Endothelial cell of umbilical vein (primary cell): ENCODE data around the gene CCN5. TPM values are rescaled to one million over a fixed set of nuclear protein-coding genes. Genes with fewer than 3 reads are reported as not detected.

Experiments
- BruUV-seq: library from RNA; stranded (reverse); fragments of 400-500 nt; replicated peaks from 2 replicates; lab custom pipeline; 2021; lab: Mats Ljungman, UMichigan
- CTCF ChIA-PET: fragments of 300-600, 350-600 bp; sonication (Branson Sonifier 250); formaldehyde crosslinking; loops from one replicate; lab custom pipeline; 2021; ENCODE audit warnings: antibody characterized with exemption, inconsistent platforms; lab: Charles Lee
- POLR2A ChIA-PET: fragments of 300-600, 350-600 bp; sonication (Branson Sonifier 250); formaldehyde crosslinking; loops from one replicate; lab custom pipeline; 2021; ENCODE audit warnings: antibody characterized with exemption, inconsistent platforms; lab: Charles Lee
- DNase-seq: peaks from one replicate; pipeline ENCODE4 v3.0.0-alpha.2; 2011; ENCODE audit warnings: low read depth, low spot score
- FAIRE-seq: peaks from 2 replicates; lab custom pipeline; 2011; peaks lifted over from hg19 to GRCh38; lab: Jason Lieb, UNC
- H2AFZ ChIP-seq: 2 replicates; pipeline ENCODE4 v1.6.0; 2012; ENCODE audit warnings: low read depth, low read length, control low read depth, inconsistent platforms
- H3K27ac ChIP-seq: 2 replicates; pipeline ENCODE4 v1.5.1; 2011; ENCODE audit warnings: low read depth, mild to moderate bottlenecking, control low read depth, low read length, moderate library complexity; ENCODE audit not compliant: insufficient read depth
- H3K27me3 ChIP-seq, 2 experiments: 2 replicates each; pipeline versions ENCODE4 v1.6.0 to v1.6.1; 2011; ENCODE audit warnings: low read length in 2 of 2, mixed read lengths in 1 of 2; ENCODE audit not compliant: control insufficient read depth in 2 of 2, insufficient read depth in 2 of 2
- H3K36me3 ChIP-seq, 2 experiments: 2 replicates in 1 of 2; 3 replicates in 1 of 2; pipeline ENCODE4 v1.5.1; 2011; ENCODE audit warnings: low read length in 2 of 2, mild to moderate bottlenecking in 1 of 2, moderate library complexity in 1 of 2; ENCODE audit not compliant: control insufficient read depth in 2 of 2, insufficient read depth in 2 of 2; ENCODE audit errors: extremely low read depth in 1 of 2
- H3K4me1 ChIP-seq: 3 replicates; pipeline ENCODE4 v1.5.1; 2011; ENCODE audit warnings: mild to moderate bottlenecking, low read length; ENCODE audit not compliant: control insufficient read depth, insufficient read depth; ENCODE audit errors: extremely low read depth
- H3K4me2 ChIP-seq: 2 replicates; pipeline ENCODE4 v1.6.1; 2011; ENCODE audit warnings: low read length, control low read depth, mixed read lengths; ENCODE audit not compliant: insufficient read depth
- H3K4me3 ChIP-seq, 3 experiments: fragments of 200-600 bp in 1 of 3; sonication (generic), shearing (Covaris generic) in 1 of 3; replicated peaks in 1 of 3; 2 replicates each; pipeline ENCODE4 v1.5.1; 2011 to 2016; ENCODE audit warnings: control low read depth in 3 of 3, low read length in 3 of 3, mild to moderate bottlenecking in 2 of 3, inconsistent platforms in 1 of 3, low read depth in 1 of 3, moderate library complexity in 1 of 3; ENCODE audit not compliant: insufficient read depth in 1 of 3
- H3K79me2 ChIP-seq: 2 replicates; pipeline ENCODE4 v1.6.0; 2012; ENCODE audit warnings: low read length, inconsistent platforms; ENCODE audit not compliant: control insufficient read depth, insufficient read depth
- H3K9ac ChIP-seq: replicated peaks from 2 replicates; pipeline ENCODE3; 2011; ENCODE audit warnings: low read length, control low read depth; ENCODE audit not compliant: insufficient read depth; ENCODE audit errors: extremely low read depth
- H3K9me1 ChIP-seq: replicated peaks from 3 replicates; pipeline ENCODE4 v1.6.0; 2011; ENCODE audit warnings: mild to moderate bottlenecking, low read length; ENCODE audit not compliant: control insufficient read depth, insufficient read depth; ENCODE audit errors: extremely low read depth
- H3K9me3 ChIP-seq: replicated peaks from 2 replicates; pipeline ENCODE4 v1.5.1; 2012; ENCODE audit warnings: low read length, inconsistent platforms; ENCODE audit not compliant: control insufficient read depth, insufficient read depth
- H4K20me1 ChIP-seq: replicated peaks from 2 replicates; pipeline ENCODE3; 2011; ENCODE audit warnings: mild to moderate bottlenecking, low read length; ENCODE audit not compliant: control insufficient read depth, insufficient read depth; ENCODE audit errors: extremely low read depth
- EZH2 ChIP-seq: IDR thresholded peaks from 2 replicates; pipeline ENCODE4 v1.6.1; 2012; ENCODE audit warnings: borderline replicate concordance, low read depth, mild to moderate bottlenecking, moderate library complexity, low read length, inconsistent platforms; ENCODE audit not compliant: severe bottlenecking
- POLR2A ChIP-seq: IDR thresholded peaks from 2 replicates; pipeline ENCODE4 v1.6.1; 2012; ENCODE audit warnings: low read depth, mild to moderate bottlenecking, control low read depth, low read length
- POLR2AphosphoS5 ChIP-seq: IDR thresholded peaks from 2 replicates; pipeline ENCODE4 v1.6.1; 2012; ENCODE audit warnings: low read depth, mild to moderate bottlenecking, control low read depth, low read length, moderate library complexity; ENCODE audit not compliant: insufficient read depth
- dilution Hi-C: fragments of 300-500 bp; cut with MboI; formaldehyde crosslinking; loops from one replicate; pipeline ENCODE4 v1.15.0; 2019; ENCODE audit warnings: low sequenced_read_pairs; ENCODE audit not compliant: extremely low pct_ligation_motif_present
- intact Hi-C: fragments of 100-400 bp; cut with micrococcal nuclease; formaldehyde crosslinking; loops from one replicate; pipeline ENCODE4 v1.10.0; 2022
- polyA plus RNA-seq, 4 experiments: library from polyadenylated mRNA; depleted of rRNA in 3 of 4; stranded (reverse) in 3 of 4; unstranded in 1 of 4; fragments of >200 nt; gene quantifications; 2 replicates each; pipeline versions ENCODE4 v1.2.1 to v1.2.3, GENCODE V29; 2011 to 2012; ENCODE audit warnings: missing spikeins in 1 of 4
- total RNA-seq: library from RNA; stranded (reverse); gene quantifications from 2 replicates; pipeline ENCODE4 v1.2.3, GENCODE V29; 2021
- TF ChIP-seq, protein P1 (sequence below), 2 donors: IDR thresholded peaks; 1 replicate in 1 of 2; 2 replicates in 1 of 2; pipeline ENCODE4 v1.5.1; 2011; ENCODE audit warnings: low read length in 2 of 2, mild to moderate bottlenecking in 2 of 2, moderate library complexity in 2 of 2, control low read depth in 1 of 2, inconsistent platforms in 1 of 2, low read depth in 1 of 2; ENCODE audit not compliant: insufficient read depth in 1 of 2; ENCODE audit errors: extremely low read depth in 1 of 2

Gene CCN5
- total and polyA plus RNA-seq, 2 donors (not counting 3 experiments of a cell fraction or from before 2014, with no cell fraction given): 0.03 TPM; not detected in 1

DNA sequence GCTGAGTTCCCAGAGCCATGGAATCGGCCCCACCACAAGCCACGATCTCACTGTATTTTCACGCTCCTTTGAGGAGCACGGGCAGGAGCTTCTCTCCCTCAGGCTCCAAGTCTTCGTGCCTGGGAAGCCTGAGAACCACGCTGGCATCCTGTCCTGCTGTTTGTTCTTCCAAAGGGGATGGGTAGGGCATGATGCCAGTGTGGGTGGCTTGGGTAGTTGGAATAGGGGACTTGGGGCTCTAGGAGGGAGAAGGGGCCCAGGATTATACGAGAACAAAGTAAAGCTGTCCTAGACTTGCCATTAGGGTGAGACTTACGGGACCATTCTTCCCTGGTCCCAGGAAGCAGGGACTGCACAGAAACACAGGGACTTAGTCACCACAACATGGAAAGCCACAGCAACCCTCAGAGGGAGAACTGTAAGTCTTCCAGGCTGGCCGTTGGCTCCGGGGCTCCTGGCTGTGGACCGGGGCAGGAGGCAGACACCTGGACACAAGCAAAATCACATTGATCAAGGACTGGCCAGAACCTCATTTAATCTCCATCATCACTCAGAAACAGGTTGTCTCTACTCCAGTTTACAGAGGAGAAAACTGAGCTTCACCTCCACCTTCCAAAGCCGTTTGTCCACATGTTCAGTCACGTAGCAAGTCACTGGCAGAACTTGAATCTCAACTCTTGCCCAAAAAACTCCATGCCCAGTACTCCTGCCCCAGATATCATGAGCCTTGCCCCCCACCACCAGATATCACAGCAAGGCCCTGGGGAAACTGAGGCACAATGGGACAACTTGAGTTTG, 1.3 kb downstream of the CCN5 start:
- Histone ChIP-seq H3K27ac (no peak overlapping the region), H3K4me1 (peaks cover 19% of the 10 kb centered on the region)
- POLR2A ChIA-PET: no interaction called here

More for the DNA sequence above, 1.3 kb downstream of the CCN5 start:
- CTCF ChIA-PET: interaction anchor here (2.1 to 4.8 kb wide), 3 partner anchors 14 to 16 kb away, joined by 4 to 23 read pairs (median 10); no protein-coding TSS in a partner anchor
- Histone ChIP-seq H3K9me1 (no peaks in the 10 kb centered on the region), H3K27me3 (no peaks in the 10 kb centered on the region), H3K9me3 (no peaks in the 10 kb centered on the region), H3K79me2 (no peaks in the 10 kb centered on the region), H2AFZ (no peak overlapping the region), H3K9ac (no peak overlapping the region), H3K36me3 (no peaks in the 10 kb centered on the region), H3K4me3 (no peak overlapping the region), H4K20me1 (no peaks in the 10 kb centered on the region), H3K4me2 (no peak overlapping the region)
- TF ChIP-seq, protein P1, sequence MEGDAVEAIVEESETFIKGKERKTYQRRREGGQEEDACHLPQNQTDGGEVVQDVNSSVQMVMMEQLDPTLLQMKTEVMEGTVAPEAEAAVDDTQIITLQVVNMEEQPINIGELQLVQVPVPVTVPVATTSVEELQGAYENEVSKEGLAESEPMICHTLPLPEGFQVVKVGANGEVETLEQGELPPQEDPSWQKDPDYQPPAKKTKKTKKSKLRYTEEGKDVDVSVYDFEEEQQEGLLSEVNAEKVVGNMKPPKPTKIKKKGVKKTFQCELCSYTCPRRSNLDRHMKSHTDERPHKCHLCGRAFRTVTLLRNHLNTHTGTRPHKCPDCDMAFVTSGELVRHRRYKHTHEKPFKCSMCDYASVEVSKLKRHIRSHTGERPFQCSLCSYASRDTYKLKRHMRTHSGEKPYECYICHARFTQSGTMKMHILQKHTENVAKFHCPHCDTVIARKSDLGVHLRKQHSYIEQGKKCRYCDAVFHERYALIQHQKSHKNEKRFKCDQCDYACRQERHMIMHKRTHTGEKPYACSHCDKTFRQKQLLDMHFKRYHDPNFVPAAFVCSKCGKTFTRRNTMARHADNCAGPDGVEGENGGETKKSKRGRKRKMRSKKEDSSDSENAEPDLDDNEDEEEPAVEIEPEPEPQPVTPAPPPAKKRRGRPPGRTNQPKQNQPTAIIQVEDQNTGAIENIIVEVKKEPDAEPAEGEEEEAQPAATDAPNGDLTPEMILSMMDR (IDR thresholded peaks at IDR 0.05; ENCODE audit: extremely low read depth in 1 of 2, insufficient read depth in 1 of 2, low read depth in 1 of 2, low read length in 2 of 2): no peak
- no peak for TF ChIP-seq POLR2AphosphoS5
- no peak for TF ChIP-seq POLR2A
- TF ChIP-seq EZH2: no peak
- dilution Hi-C loops: no loop called here
- BruUV-seq: no TSS peak
- intact Hi-C loops: no loop called here
- no peak for DNase-seq
- FAIRE-seq: no peak
